Neural crest cell (in vitro differentiated cells): ENCODE measurements around the gene NFIX. TPM values are rescaled to one million over a fixed set of nuclear protein-coding genes. Genes with fewer than 3 reads are reported as not detected.
"Not testable (repeated sequence)": the region's sequence is repeated elsewhere in the genome, so short reads cannot be mapped to it uniquely, and the experiment has no call there.

Source experiments
- DNase-seq: peaks from one replicate; pipeline ENCODE4 v3.0.0; 2021; ENCODE audit warnings: low read depth, mixed read lengths, low spot score
- H3K27ac Mint-ChIP-seq: one replicate; pipeline ENCODE4 v1.8.0; 2021; ENCODE audit warnings: mild to moderate bottlenecking, mixed read lengths; ENCODE audit not compliant: unreplicated experiment
- H3K27me3 Mint-ChIP-seq: 2 replicates; pipeline ENCODE4 v1.8.0; 2021; ENCODE audit warnings: low read depth, mild to moderate bottlenecking, mixed read lengths
- H3K36me3 Mint-ChIP-seq: 2 replicates; pipeline ENCODE4 v1.8.0; 2021; ENCODE audit warnings: low read depth, mild to moderate bottlenecking, mixed read lengths
- H3K4me1 Mint-ChIP-seq: 2 replicates; pipeline ENCODE4 v1.8.0; 2021; ENCODE audit warnings: mixed read lengths
- H3K4me3 Mint-ChIP-seq: one replicate; pipeline ENCODE4 v1.8.0; 2021; ENCODE audit warnings: mild to moderate bottlenecking, mixed read lengths
- H3K9me3 Mint-ChIP-seq: 2 replicates; pipeline ENCODE4 v1.8.0; 2021; ENCODE audit warnings: mixed read lengths
- total RNA-seq: library from RNA; stranded (reverse); gene quantifications from 2 replicates; pipeline ENCODE4 v1.2.1, GENCODE V29; 2021
- TF ChIP-seq, protein P1 (sequence below): fragments of 200-600 bp; sonication (generic); conservative IDR thresholded peaks from 2 replicates; pipeline ENCODE4 v1.5.0; 2021; ENCODE audit warnings: antibody characterized with exemption, mild to moderate bottlenecking

Gene NFIX
- total RNA-seq, 1 donor from 2014 or later, result 0.68 TPM

DNA sequence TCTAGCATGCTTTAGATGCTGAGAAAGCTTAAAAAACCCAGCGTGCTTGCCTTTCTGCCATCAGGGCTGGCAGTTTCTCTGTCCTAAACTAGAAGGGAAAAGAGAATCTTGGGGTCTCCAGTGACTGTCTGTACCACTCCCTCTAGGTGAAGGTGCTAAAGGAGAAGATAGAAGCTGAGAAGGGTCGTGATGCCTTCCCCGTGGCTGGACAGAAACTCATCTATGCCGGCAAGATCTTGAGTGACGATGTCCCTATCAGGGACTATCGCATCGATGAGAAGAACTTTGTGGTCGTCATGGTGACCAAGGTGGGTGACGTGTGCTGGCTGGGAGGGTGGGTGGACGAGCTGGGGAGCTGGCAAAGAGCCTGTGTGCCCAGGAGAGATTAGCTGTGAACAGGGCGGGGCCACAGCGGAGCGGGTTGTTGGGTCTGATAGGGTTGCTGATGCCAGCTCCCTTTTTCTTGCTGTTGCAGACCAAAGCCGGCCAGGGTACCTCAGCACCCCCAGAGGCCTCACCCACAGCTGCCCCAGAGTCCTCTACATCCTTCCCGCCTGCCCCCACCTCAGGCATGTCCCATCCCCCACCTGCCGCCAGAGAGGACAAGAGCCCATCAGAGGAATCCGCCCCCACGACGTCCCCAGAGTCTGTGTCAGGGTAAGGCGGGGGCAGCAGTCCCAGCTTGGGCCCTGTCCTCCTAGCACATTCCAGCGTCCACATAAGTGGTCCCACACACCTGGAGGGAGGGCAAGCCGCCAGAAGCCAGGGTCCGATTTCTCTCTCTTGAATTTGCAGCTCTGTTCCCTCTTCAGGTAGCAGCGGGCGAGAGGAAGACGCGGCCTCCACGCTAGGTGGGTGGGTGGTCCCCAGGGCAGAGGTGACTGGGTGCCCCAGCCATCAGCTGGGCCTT lies 47.3 kb upstream of the NFIX start:
- DNase-seq, result no peak
- Mint-ChIP-seq H3K9me3 (no peaks in the 10 kb centered on the region), H3K36me3 (peaks cover 21% of the 10 kb centered on the region), H3K4me3 (peak overlapping the region; percentile 95), H3K27me3 (peaks cover 12% of the 10 kb centered on the region), H3K4me1 (peaks cover 30% of the 10 kb centered on the region), H3K27ac (peak overlapping the region; percentile 63)
- TF ChIP-seq, protein P1, sequence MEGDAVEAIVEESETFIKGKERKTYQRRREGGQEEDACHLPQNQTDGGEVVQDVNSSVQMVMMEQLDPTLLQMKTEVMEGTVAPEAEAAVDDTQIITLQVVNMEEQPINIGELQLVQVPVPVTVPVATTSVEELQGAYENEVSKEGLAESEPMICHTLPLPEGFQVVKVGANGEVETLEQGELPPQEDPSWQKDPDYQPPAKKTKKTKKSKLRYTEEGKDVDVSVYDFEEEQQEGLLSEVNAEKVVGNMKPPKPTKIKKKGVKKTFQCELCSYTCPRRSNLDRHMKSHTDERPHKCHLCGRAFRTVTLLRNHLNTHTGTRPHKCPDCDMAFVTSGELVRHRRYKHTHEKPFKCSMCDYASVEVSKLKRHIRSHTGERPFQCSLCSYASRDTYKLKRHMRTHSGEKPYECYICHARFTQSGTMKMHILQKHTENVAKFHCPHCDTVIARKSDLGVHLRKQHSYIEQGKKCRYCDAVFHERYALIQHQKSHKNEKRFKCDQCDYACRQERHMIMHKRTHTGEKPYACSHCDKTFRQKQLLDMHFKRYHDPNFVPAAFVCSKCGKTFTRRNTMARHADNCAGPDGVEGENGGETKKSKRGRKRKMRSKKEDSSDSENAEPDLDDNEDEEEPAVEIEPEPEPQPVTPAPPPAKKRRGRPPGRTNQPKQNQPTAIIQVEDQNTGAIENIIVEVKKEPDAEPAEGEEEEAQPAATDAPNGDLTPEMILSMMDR, result no peak

DNA sequence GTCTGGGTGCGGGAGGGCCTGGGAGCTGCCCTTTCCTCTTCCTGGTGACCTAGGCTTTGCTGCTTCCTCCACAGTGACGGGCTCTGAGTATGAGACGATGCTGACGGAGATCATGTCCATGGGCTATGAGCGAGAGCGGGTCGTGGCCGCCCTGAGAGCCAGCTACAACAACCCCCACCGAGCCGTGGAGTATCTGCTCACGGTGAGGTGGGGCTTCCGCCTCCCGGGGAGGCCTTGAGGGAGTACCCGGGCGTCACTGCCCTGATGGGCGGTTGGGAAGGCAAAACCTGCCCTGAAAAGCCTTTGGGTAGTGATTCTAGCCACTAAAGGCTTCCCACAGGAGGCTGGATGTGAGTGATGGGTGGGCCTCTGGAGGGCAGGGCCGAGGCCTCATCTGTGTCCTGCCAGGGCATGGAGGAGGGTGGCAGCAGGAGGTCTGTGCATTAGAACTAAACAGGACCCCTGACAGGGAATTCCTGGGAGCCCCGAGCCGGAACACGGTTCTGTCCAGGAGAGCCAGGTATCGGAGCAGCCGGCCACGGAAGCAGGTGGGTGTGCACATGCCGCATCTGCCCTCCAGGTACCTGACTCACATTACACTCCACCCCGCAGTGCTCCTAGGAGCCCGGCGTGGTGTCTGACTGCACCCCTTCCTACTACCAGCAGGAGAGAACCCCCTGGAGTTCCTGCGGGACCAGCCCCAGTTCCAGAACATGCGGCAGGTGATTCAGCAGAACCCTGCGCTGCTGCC lies 46.5 kb upstream of the NFIX start:
- Mint-ChIP-seq H3K27me3 (peaks cover 8% of the 10 kb centered on the region), H3K27ac (no peak overlapping the region), H3K36me3 (peaks cover 15% of the 10 kb centered on the region), H3K9me3 (no peaks in the 10 kb centered on the region), H3K4me1 (peaks cover 23% of the 10 kb centered on the region), H3K4me3 (peak overlapping the region; percentile 85)
- TF ChIP-seq, protein P1, result no peak
- no peak for DNase-seq

DNA sequence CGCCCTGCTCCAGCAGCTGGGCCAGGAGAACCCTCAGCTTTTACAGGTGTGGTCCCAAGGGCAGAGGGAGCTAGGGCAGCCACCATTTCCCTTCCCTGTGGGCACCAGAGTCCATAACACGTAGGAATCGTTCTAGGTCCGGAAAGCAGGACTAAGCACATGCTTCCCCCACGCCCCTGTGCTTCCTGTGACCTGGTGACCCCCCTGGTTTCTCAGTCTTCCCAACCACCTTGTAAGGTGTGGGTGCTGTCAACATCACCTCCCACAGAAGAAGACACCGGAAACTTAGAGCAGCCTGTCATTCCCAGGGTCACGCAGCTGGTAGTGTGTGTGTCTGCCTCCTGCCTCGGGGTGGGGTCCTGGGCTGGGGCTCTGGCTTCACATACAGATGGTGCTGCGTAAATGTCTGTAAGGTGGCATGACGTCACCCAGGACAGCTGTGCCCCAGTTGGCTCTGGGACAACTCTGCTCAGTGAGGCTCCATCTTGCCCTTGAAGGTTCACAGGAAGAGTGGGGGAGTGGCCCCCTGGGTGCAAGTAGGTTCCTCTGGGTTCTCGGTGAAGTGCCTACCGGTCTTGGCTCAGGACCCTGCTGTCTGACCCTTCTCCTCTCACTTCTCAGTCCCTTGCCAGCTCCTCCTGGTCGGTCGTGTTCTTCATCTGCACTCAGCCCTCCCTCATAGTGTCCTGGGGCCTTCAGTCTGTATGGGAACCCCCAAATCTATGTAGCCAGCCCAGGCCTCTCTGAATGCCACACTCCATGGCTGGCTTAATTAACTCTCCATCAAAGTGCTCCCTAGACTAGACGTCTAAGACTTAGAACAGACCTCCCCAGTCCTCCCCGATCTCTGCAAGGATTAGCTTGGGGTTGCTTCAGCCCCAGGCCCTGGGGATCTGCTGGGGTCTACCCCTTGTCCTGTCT lies 45.7 kb upstream of the NFIX start:
- TF ChIP-seq, protein P1, result no peak
- H3K36me3 Mint-ChIP-seq, result peaks cover 16% of the 10 kb centered on the region
- H3K27ac Mint-ChIP-seq, result peak overlapping the region; percentile 35
- H3K4me3 Mint-ChIP-seq, result peak overlapping the region; percentile 85
- H3K4me1 Mint-ChIP-seq, result peaks cover 26% of the 10 kb centered on the region
- H3K27me3 Mint-ChIP-seq, result peaks cover 7% of the 10 kb centered on the region
- no peak for DNase-seq
- no peaks in the 10 kb centered on the region for H3K9me3 Mint-ChIP-seq

DNA sequence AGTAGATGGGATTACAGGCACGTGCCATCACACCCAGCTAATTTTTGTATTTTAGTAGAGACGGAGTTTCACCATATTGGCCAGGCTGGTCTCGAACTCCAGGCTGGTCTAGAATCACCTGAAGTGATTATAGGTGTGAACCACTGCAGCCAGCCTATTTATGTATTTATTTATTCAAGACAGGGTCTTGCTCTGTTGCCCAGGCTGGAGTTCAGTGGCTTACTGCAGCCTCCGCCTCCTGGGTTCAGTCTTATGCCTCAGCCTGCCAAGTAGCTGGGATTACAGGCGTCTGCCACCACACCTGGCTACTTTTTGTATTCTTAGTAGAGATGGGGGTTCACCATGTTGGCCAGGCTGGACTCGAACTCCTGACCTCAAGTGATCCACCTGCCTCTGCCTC lies 43.2 kb upstream of the NFIX start:
- H3K27ac Mint-ChIP-seq, H3K9me3 Mint-ChIP-seq, H3K27me3 Mint-ChIP-seq, DNase-seq: not testable (repeated sequence)
- Mint-ChIP-seq H3K4me3 (peak overlapping the region; percentile 61), H3K36me3 (peaks cover 15% of the 10 kb centered on the region), H3K4me1 (peaks cover 30% of the 10 kb centered on the region)

DNA sequence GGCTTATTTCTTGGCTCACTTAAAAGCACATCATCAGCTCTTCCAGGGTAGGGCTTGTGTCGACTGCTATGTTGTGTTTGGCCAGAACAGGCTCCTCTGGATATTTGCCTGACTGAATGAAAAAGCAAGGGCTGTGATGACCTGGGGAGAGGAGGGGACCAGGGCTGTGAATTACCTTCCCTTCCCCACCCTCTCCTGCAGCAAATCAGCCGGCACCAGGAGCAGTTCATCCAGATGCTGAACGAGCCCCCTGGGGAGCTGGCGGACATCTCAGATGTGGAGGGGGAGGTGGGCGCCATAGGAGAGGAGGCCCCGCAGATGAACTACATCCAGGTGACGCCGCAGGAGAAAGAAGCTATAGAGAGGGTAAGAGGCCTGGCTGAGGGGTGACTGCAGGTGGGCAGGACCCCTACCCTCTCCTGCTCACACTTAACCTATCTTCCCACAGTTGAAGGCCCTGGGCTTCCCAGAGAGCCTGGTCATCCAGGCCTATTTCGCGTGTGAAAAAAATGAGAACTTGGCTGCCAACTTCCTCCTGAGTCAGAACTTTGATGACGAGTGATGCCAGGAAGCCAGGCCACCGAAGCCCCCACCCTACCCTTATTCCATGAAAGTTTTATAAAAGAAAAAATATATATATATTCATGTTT lies 42.7 kb upstream of the NFIX start:
- no peak for DNase-seq
- H3K36me3 Mint-ChIP-seq, result peaks cover 14% of the 10 kb centered on the region

More for the DNA sequence above, 42.7 kb upstream of the NFIX start:
- Mint-ChIP-seq H3K27ac (no peak overlapping the region), H3K4me3 (peak overlapping the region; percentile 61), H3K27me3 (no peaks in the 10 kb centered on the region), H3K4me1 (peaks cover 26% of the 10 kb centered on the region), H3K9me3 (no peaks in the 10 kb centered on the region)
- TF ChIP-seq, protein P1, result no peak
